K562 (cell line): ENCODE measurements around the gene CCM2. TPM values are rescaled to one million over a fixed set of nuclear protein-coding genes. Genes with fewer than 3 reads are reported as not detected.
A peak's percentile ranks its signal among the peaks of the same experiment; 100 is the strongest.

Experiments used
- ATF1 ChIP-seq, 2 experiments: fragments of 450-650 bp in 1 of 2; IDR thresholded peaks; 2 replicates each; pipeline ENCODE4 v1.6.1; 2016; ENCODE audit warnings: missing compliant biosample characterization in 1 of 2, missing genetic modification characterization in 1 of 2
- CAMTA2 ChIP-seq: fragments of 250-450 bp; sonication (Bioruptor Pico); conservative IDR thresholded peaks from 2 replicates; pipeline ENCODE4 v1.5.1; 2022
- CBX3 ChIP-seq, 2 experiments: IDR thresholded peaks; 1 replicate in 1 of 2; 2 replicates in 1 of 2; pipeline ENCODE4 v1.6.1; 2012; ENCODE audit warnings: inconsistent platforms in 2 of 2, low read length in 2 of 2, borderline replicate concordance in 1 of 2, control low read depth in 1 of 2
- ESRRA ChIP-seq: fragments of 450-650 bp; IDR thresholded peaks from 2 replicates; pipeline ENCODE4 v1.6.1; 2014; ENCODE audit warnings: low read depth, mild to moderate bottlenecking, moderate library complexity, borderline replicate concordance
- HDAC8 ChIP-seq: fragments of 450-650 bp; IDR thresholded peaks from 2 replicates; pipeline ENCODE4 v1.6.1; 2016; ENCODE audit warnings: mild to moderate bottlenecking, missing genetic modification characterization, moderate library complexity, missing compliant biosample characterization
- JUN ChIP-seq, 2 experiments: sonication (generic) in 1 of 2; formaldehyde crosslinking in 1 of 2; IDR thresholded peaks; 2 replicates each; pipeline versions ENCODE4 v1.6.1 to v1.8.0; 2012 to 2022; ENCODE audit warnings: borderline replicate concordance in 2 of 2, mild to moderate bottlenecking in 2 of 2, improper control_type of control experiment in 1 of 2, low read depth in 1 of 2, low read length in 1 of 2, missing genetic modification reagents in 1 of 2
- NCOA6 ChIP-seq: fragments of 450-650 bp; IDR thresholded peaks from 2 replicates; pipeline ENCODE4 v1.6.1; 2017; ENCODE audit warnings: mild to moderate bottlenecking
- NFE2 ChIP-seq: IDR thresholded peaks from 2 replicates; pipeline ENCODE4 v1.6.1; 2014; ENCODE audit warnings: antibody characterized with exemption, low read depth
- NR4A1 ChIP-seq, 2 experiments: fragments of 250-450 bp in 1 of 2; fragments of 450-650 bp in 1 of 2; sonication (Bioruptor Pico) in 1 of 2; IDR thresholded peaks; 2 replicates each; pipeline versions ENCODE4 v1.4.0 to v1.6.1; 2016 to 2020; ENCODE audit warnings: mild to moderate bottlenecking in 2 of 2, missing compliant biosample characterization in 1 of 2, missing genetic modification characterization in 1 of 2, moderate library complexity in 1 of 2
- PHB2 ChIP-seq: fragments of 450-650 bp; IDR thresholded peaks from 2 replicates; pipeline ENCODE4 v1.6.1; 2017; ENCODE audit warnings: low read depth
- POLR2A ChIP-seq: fragments of 450-650 bp; conservative IDR thresholded peaks from 2 replicates; pipeline ENCODE4 v1.6.1; 2016
- RBM39 ChIP-seq: fragments of 200-400 bp; formaldehyde crosslinking; optimal IDR thresholded peaks from 2 replicates; pipeline ENCODE3; 2018; ENCODE audit warnings: low read depth, low read length
- SMARCC2 ChIP-seq: fragments of 450-650 bp; IDR thresholded peaks from 2 replicates; pipeline ENCODE4 v1.6.1; 2017; ENCODE audit warnings: antibody characterized with exemption, moderate library complexity, mild to moderate bottlenecking, low read depth
- SRF ChIP-seq, 2 experiments: fragments of 250-450, 450-650 bp in 1 of 2; sonication (Bioruptor Pico) in 1 of 2; sonication (generic) in 1 of 2; formaldehyde crosslinking; IDR thresholded peaks; 2 replicates each; pipeline versions ENCODE4 v1.5.0 to v1.5.1; 2020 to 2022; ENCODE audit warnings: mild to moderate bottlenecking in 1 of 2, missing genetic modification reagents in 1 of 2
- THRA ChIP-seq: fragments of 450-650 bp; IDR thresholded peaks from 2 replicates; pipeline ENCODE4 v1.6.1; 2017; ENCODE audit warnings: mild to moderate bottlenecking, moderate library complexity
- TOE1 ChIP-seq, 2 experiments: fragments of 450-650 bp in 1 of 2; sonication (generic) in 1 of 2; formaldehyde crosslinking in 1 of 2; IDR thresholded peaks; 2 replicates each; pipeline versions ENCODE4 v1.7.1 to v1.8.0; 2016 to 2022; ENCODE audit warnings: borderline replicate concordance in 2 of 2, mild to moderate bottlenecking in 2 of 2, antibody characterized with exemption in 1 of 2, inconsistent platforms in 1 of 2, low read depth in 1 of 2, missing genetic modification reagents in 1 of 2, moderate library complexity in 1 of 2
- TRIM24 ChIP-seq, 2 experiments: fragments of 450-650 bp; IDR thresholded peaks; 2 replicates each; pipeline ENCODE4 v1.6.1; 2016
- YBX1 ChIP-seq: fragments of 450-650 bp; IDR thresholded peaks from 2 replicates; pipeline ENCODE4 v1.7.1; 2016; ENCODE audit warnings: mild to moderate bottlenecking
- ZBTB2 ChIP-seq: fragments of 450-650 bp; IDR thresholded peaks from 2 replicates; pipeline ENCODE4 v1.6.1; 2016; ENCODE audit warnings: antibody characterized with exemption
- ZNF121 ChIP-seq: sonication (generic); formaldehyde crosslinking; conservative IDR thresholded peaks from 2 replicates; pipeline ENCODE4 v1.8.0; 2022; ENCODE audit warnings: missing genetic modification reagents
- ZNF354B ChIP-seq: fragments of 250-450 bp; sonication (Bioruptor Pico); IDR thresholded peaks from 2 replicates; pipeline ENCODE4 v1.4.0; 2020
- ZNF639 ChIP-seq, 2 experiments: fragments of 200-800 bp in 1 of 2; sonication (Bioruptor generic) in 1 of 2; sonication (generic) in 1 of 2; formaldehyde crosslinking in 1 of 2; IDR thresholded peaks in 1 of 2; conservative IDR thresholded peaks in 1 of 2; 2 replicates each; pipeline versions ENCODE4 v1.5.0 to v1.6.1; 2016 to 2020; ENCODE audit warnings: missing compliant biosample characterization in 1 of 2, missing genetic modification characterization in 1 of 2, missing genetic modification reagents in 1 of 2
- polyA plus RNA-seq, 8 experiments: library from polyadenylated mRNA; depleted of rRNA in 4 of 8; stranded (reverse) in 5 of 8; unstranded in 3 of 8; fragments of >200 nt; fragmentation: Nextera tagmentation in 2 of 8; fragmentation: Illumina TruSeq in 1 of 8; extraction: Ambion mirVana in 2 of 8; extraction: Trizol in 1 of 8; gene quantifications; 2 replicates each; pipeline versions ENCODE4 v1.2.1 to v1.2.3, GENCODE V29; 2011 to 2014; ENCODE audit warnings: inconsistent platforms in 1 of 8, missing spikeins in 1 of 8
- total RNA-seq, 7 experiments: library from RNA; depleted of rRNA in 6 of 7; stranded (reverse); fragments of >200 nt in 6 of 7; fragmentation: Illumina TruSeq in 2 of 7; extraction: Trizol in 2 of 7; gene quantifications; 2 replicates each; pipeline versions ENCODE4 v1.2.1 to v1.2.3, GENCODE V29; 2011 to 2021; ENCODE audit warnings: low replicate concordance in 1 of 7

The CCM2 gene
- total and polyA plus RNA-seq, 9 of the 15 experiments (the other 6 are each of a cell fraction or from before 2014, with no cell fraction given): 0.41 to 38.6 (median 25.9) TPM

GRCh38 chr7:44994877-44995554 lies 5.0 kb upstream of the CCM2 start (continued):
- peak; percentile 46; the same call in 1 of the 2 replicates for TF ChIP-seq JUN (IDR thresholded peaks at IDR 0.05; ENCODE audit: borderline replicate concordance, low read depth, low read length)
- TF ChIP-seq JUN (CRISPR knock-in tag; IDR thresholded peaks at IDR 0.05; ENCODE audit: borderline replicate concordance): no peak
- TF ChIP-seq CBX3 (IDR thresholded peaks at IDR 0.05; ENCODE audit: borderline replicate concordance in 1 of 2, low read length in 2 of 2): peak in 1 of 2 experiments; percentile 65; a peak in 1 of 3 replicates
- no peak for TF ChIP-seq YBX1
- no peak for TF ChIP-seq POLR2A
- TF ChIP-seq ZNF639 (CRISPR knock-in tag; conservative IDR thresholded peaks at IDR 0.05 in 1 of 2, IDR thresholded peaks at IDR 0.05 in 1 of 2): peak in 1 of 2 experiments; percentile 63; a peak in 1 of 4 replicates
- TF ChIP-seq SMARCC2: peak; percentile 99
- no peak for TF ChIP-seq ZNF354B (CRISPR knock-in tag)
- no peak for TF ChIP-seq THRA
- peak; percentile 80; the same call in 1 of the 2 replicates for TF ChIP-seq ZBTB2
- TF ChIP-seq RBM39: no peak
- TF ChIP-seq PHB2: peak; percentile 88
- no peak for TF ChIP-seq ZNF121 (CRISPR knock-in tag)
- no peak; the same call in 1 of the 2 replicates for TF ChIP-seq ESRRA
- TF ChIP-seq CAMTA2 (CRISPR knock-in tag): no peak
- TF ChIP-seq HDAC8: peak; percentile 35; the same call in 1 of the 2 replicates
- no peak for TF ChIP-seq SRF (CRISPR knock-in tag; IDR thresholded peaks at IDR 0.05)
- TF ChIP-seq ATF1 (CRISPR knock-in tag; IDR thresholded peaks at IDR 0.05): no peak
- peak; percentile 61; the same call in 1 of the 2 replicates for TF ChIP-seq ATF1 (tag; IDR thresholded peaks at IDR 0.05)
- TF ChIP-seq NCOA6: no peak
- peak; percentile 50; the same call in 1 of the 2 replicates for TF ChIP-seq TOE1 (IDR thresholded peaks at IDR 0.05; ENCODE audit: borderline replicate concordance)
- no peak for TF ChIP-seq TOE1 (CRISPR knock-in tag; IDR thresholded peaks at IDR 0.05; ENCODE audit: borderline replicate concordance, low read depth)
- peak; percentile 58; the same call in 1 of the 2 replicates for TF ChIP-seq NFE2
- TF ChIP-seq NR4A1 (CRISPR knock-in tag; IDR thresholded peaks at IDR 0.05): no peak
- peak; percentile 39; the same call in 1 of the 2 replicates for TF ChIP-seq NR4A1 (tag; IDR thresholded peaks at IDR 0.05)
- TF ChIP-seq TRIM24 (IDR thresholded peaks at IDR 0.05): peak; percentile 88 to 93
